HEK293 (cell line): Measurements from ENCODE around the gene FXYD6.
A peak's percentile ranks its signal among the peaks of the same experiment; 100 is the strongest.

Source experiments
- CTCF ChIA-PET: fragments of 350-600 bp; formaldehyde crosslinking; extraction: SDS; loops from one replicate; lab custom pipeline; 2021; ENCODE audit warnings: antibody characterized with exemption; lab: Yijun Ruan, JAX
- POLR2A ChIA-PET: fragments of 300-600 bp; formaldehyde crosslinking; extraction: SDS; loops from one replicate; lab custom pipeline; 2020; ENCODE audit warnings: antibody characterized with exemption, inconsistent platforms; lab: Yijun Ruan, JAX
- H3K27ac ChIP-seq: fragments of 200-500 bp; sonication (Bioruptor generic); 2 replicates; pipeline ENCODE4 v1.5.1; 2014; ENCODE audit warnings: low read depth, low read length, control low read depth, inconsistent platforms; ENCODE audit errors: extremely low read depth
- H3K36me3 ChIP-seq, 2 experiments: fragments of 200-500 bp in 1 of 2; sonication (Bioruptor generic) in 1 of 2; 1 replicate in 1 of 2; 2 replicates in 1 of 2; pipeline ENCODE4 v1.5.1; 2014 to 2017; ENCODE audit warnings: inconsistent platforms in 2 of 2, low read length in 2 of 2; ENCODE audit not compliant: control insufficient read depth in 2 of 2, insufficient read depth in 1 of 2
- H3K4me1 ChIP-seq: fragments of 200-500 bp; sonication (Bioruptor generic); 2 replicates; pipeline ENCODE4 v1.5.1; 2014; ENCODE audit warnings: mild to moderate bottlenecking, low read length, inconsistent platforms; ENCODE audit not compliant: control insufficient read depth, insufficient read depth
- H3K4me3 ChIP-seq: 2 replicates; pipeline ENCODE4 v1.5.1; 2011; ENCODE audit warnings: low read depth, mild to moderate bottlenecking, control low read depth, low read length, moderate library complexity
- H3K9me3 ChIP-seq: fragments of 200-500 bp; sonication (Bioruptor generic); 2 replicates; pipeline ENCODE4 v1.5.1; 2014; ENCODE audit warnings: low read depth, low read length, inconsistent platforms; ENCODE audit not compliant: control insufficient read depth, insufficient read depth
- RBAK ChIP-seq: fragments of 450-650 bp; formaldehyde crosslinking; IDR thresholded peaks from 2 replicates; pipeline ENCODE4 v1.5.1; 2016; ENCODE audit warnings: missing biosample characterization, missing genetic modification characterization
- SALL2 ChIP-seq: fragments of 450-650 bp; formaldehyde crosslinking; IDR thresholded peaks from 2 replicates; pipeline ENCODE4 v1.5.0; 2017; ENCODE audit warnings: missing biosample characterization, mild to moderate bottlenecking, missing genetic modification characterization, borderline replicate concordance
- SETDB1 ChIP-seq: IDR thresholded peaks from one replicate; pipeline ENCODE4 v1.6.1; 2017; ENCODE audit warnings: mild to moderate bottlenecking, low read length, moderate library complexity, mixed read lengths; ENCODE audit not compliant: insufficient read length
- TSHZ1 ChIP-seq: fragments of 450-650 bp; formaldehyde crosslinking; IDR thresholded peaks from 2 replicates; pipeline ENCODE4 v1.5.1; 2016; ENCODE audit warnings: missing biosample characterization, missing genetic modification characterization, borderline replicate concordance
- ZFP37 ChIP-seq: fragments of 450-650 bp; formaldehyde crosslinking; IDR thresholded peaks from 2 replicates; pipeline ENCODE4 v1.5.1; 2016; ENCODE audit warnings: missing biosample characterization, missing genetic modification characterization
- ZNF175 ChIP-seq: fragments of 450-650 bp; formaldehyde crosslinking; IDR thresholded peaks from 2 replicates; pipeline ENCODE4 v1.5.1; 2016; ENCODE audit warnings: missing biosample characterization, missing genetic modification characterization
- ZNF18 ChIP-seq: fragments of 450-650 bp; formaldehyde crosslinking; IDR thresholded peaks from 2 replicates; pipeline ENCODE4 v1.5.1; 2016; ENCODE audit warnings: missing biosample characterization, missing genetic modification characterization
- ZNF19 ChIP-seq: fragments of 450-650 bp; formaldehyde crosslinking; IDR thresholded peaks from 2 replicates; pipeline ENCODE4; 2016; ENCODE audit warnings: missing biosample characterization, missing genetic modification characterization, low read depth
- ZNF48 ChIP-seq: fragments of 450-650 bp; formaldehyde crosslinking; IDR thresholded peaks from 2 replicates; pipeline ENCODE4 v1.5.1; 2016; ENCODE audit warnings: missing biosample characterization, missing genetic modification characterization
- ZNF658 ChIP-seq: fragments of 450-650 bp; formaldehyde crosslinking; IDR thresholded peaks from 2 replicates; pipeline ENCODE4; 2016; ENCODE audit warnings: missing biosample characterization, missing genetic modification characterization
- ZNF664 ChIP-seq: fragments of 450-650 bp; formaldehyde crosslinking; IDR thresholded peaks from 2 replicates; pipeline ENCODE4 v1.5.1; 2016; ENCODE audit warnings: missing biosample characterization, missing genetic modification characterization
- ZNF692 ChIP-seq: fragments of 450-650 bp; formaldehyde crosslinking; IDR thresholded peaks from 2 replicates; pipeline ENCODE4 v1.5.1; 2016; ENCODE audit warnings: missing biosample characterization, missing genetic modification characterization
- ZSCAN18 ChIP-seq: fragments of 450-650 bp; formaldehyde crosslinking; IDR thresholded peaks from 2 replicates; pipeline ENCODE4 v1.5.1; 2016; ENCODE audit warnings: missing biosample characterization, missing genetic modification characterization
- ZSCAN23 ChIP-seq: fragments of 450-650 bp; formaldehyde crosslinking; IDR thresholded peaks from 2 replicates; pipeline ENCODE4 v1.5.1; 2016; ENCODE audit warnings: missing biosample characterization, missing genetic modification characterization
- ZSCAN4 ChIP-seq: fragments of 450-650 bp; formaldehyde crosslinking; IDR thresholded peaks from 2 replicates; pipeline ENCODE4 v1.5.1; 2017; ENCODE audit warnings: missing biosample characterization, missing genetic modification characterization

Gene FXYD6

GRCh38 chr11:117914398-117914761, 37.9 kb upstream of the FXYD6 start:
- CTCF ChIA-PET: interaction anchor here (1.0 kb wide), 1 partner anchor 9 kb away, joined by 3 read pairs; no protein-coding TSS in a partner anchor
- POLR2A ChIA-PET: no interaction called here
- no peak overlapping the region for H3K27ac ChIP-seq
- H3K9me3 ChIP-seq: no peaks in the 10 kb centered on the region
- no peaks in the 10 kb centered on the region for H3K4me1 ChIP-seq
- no peaks in the 10 kb centered on the region for H3K36me3 ChIP-seq
- H3K4me3 ChIP-seq: no peak overlapping the region
- no peak for TF ChIP-seq SETDB1

- Histone ChIP-seq H3K27ac (no peak overlapping the region), H3K36me3 (no peaks in the 10 kb centered on the region), H3K4me1 (no peaks in the 10 kb centered on the region), H3K9me3 (no peaks in the 10 kb centered on the region), H3K4me3 (no peak overlapping the region)
- CTCF ChIA-PET: interaction anchor here (0.9 to 1.0 kb wide), 2 partner anchors 95 to 140 kb away, joined by 4 to 6 read pairs; no protein-coding TSS in a partner anchor
- TF ChIP-seq ZSCAN18 (tag by site-specific recombination): no peak
- peak; percentile 55 for TF ChIP-seq ZSCAN4 (tag by site-specific recombination)
- TF ChIP-seq ZNF175: no peak
- POLR2A ChIA-PET: no interaction called here
These were observed 37.4 kb upstream of the FXYD6 start for GRCh38 chr11:117913736-117914397.

- H3K27ac ChIP-seq: no peak overlapping the region
- no peak overlapping the region for H3K4me3 ChIP-seq
- TF ChIP-seq ZNF48 (tag by site-specific recombination): no peak
- no peak for TF ChIP-seq TSHZ1
- TF ChIP-seq SALL2 (tag by site-specific recombination): no peak
- no peak for TF ChIP-seq RBAK
- no peak for TF ChIP-seq ZSCAN23 (tag by site-specific recombination)
- no peak for TF ChIP-seq ZNF19 (tag by site-specific recombination)
- TF ChIP-seq ZNF664 (tag by site-specific recombination): no peak
- TF ChIP-seq ZFP37: no peak
- TF ChIP-seq ZNF658: no peak
- TF ChIP-seq ZNF18: no peak
- TF ChIP-seq ZNF692 (tag by site-specific recombination): no peak
- TF ChIP-seq, all 188 proteins: peak for 0
- Histone ChIP-seq H3K4me1 (no peaks in the 10 kb centered on the region), H3K9me3 (no peaks in the 10 kb centered on the region), H3K36me3 (no peaks in the 10 kb centered on the region)
- ChIA-PET POLR2A (no interaction called here), CTCF (no interaction called here)
These were observed 36.0 kb upstream of the FXYD6 start for GRCh38 chr11:117912497-117912896.
